Measurements from ENCODE around the gene SLC25A36. TPM values are rescaled to one million over a fixed set of nuclear protein-coding genes. Genes with fewer than 3 reads are reported as not detected.

The SLC25A36 gene
- polyA plus RNA-seq, 1 of the 3 experiments (the other 2 are of a cell fraction): 23.3 TPM

- Histone ChIP-seq H2AFZ (ENCODE audit: low read depth) (no peak overlapping the region), H3K9me3 (no peaks in the 10 kb centered on the region), H3K27ac (ENCODE audit: low read depth in 2 of 2, low read length in 1 of 2) (no peak overlapping the region), H3K4me3 (ENCODE audit: low read depth in 2 of 2, low read length in 1 of 2) (no peak overlapping the region), H3K4me2 (no peak overlapping the region), H3K9ac (no peak overlapping the region), H3K4me1 (ENCODE audit: control insufficient read depth in 1 of 2, insufficient read depth in 2 of 2, low read depth in 1 of 2, low read length in 1 of 2) (no peaks in the 10 kb centered on the region; a peak in 1 of 4 replicates), H3K79me2 (ENCODE audit: insufficient read depth) (no peaks in the 10 kb centered on the region), H3K36me3 (replicated peaks in 1 of 2; ENCODE audit: control insufficient read depth in 1 of 2, insufficient read depth in 2 of 2, low read length in 1 of 2) (no peaks in the 10 kb centered on the region), H3F3A (replicated peaks; ENCODE audit: insufficient read depth) (no peaks in the 10 kb centered on the region), H3K9me2 (no peaks in the 10 kb centered on the region), H3K27me3 (ENCODE audit: insufficient read depth) (no peaks in the 10 kb centered on the region), H4K20me1 (ENCODE audit: insufficient read depth) (no peaks in the 10 kb centered on the region)
- 15% methylated on average over 4 of the region's 4 CpGs for WGBS (ENCODE audit: low lambda C conversion rate)
- DNase-seq: no peak
- TF ChIP-seq YY1 (IDR thresholded peaks at IDR 0.05; ENCODE audit: low read depth) (no peak), FOXJ3 (CRISPR knock-in tag; IDR thresholded peaks at IDR 0.05) (no peak), RCOR1 (IDR thresholded peaks at IDR 0.05; ENCODE audit: low read length) (no peak), CHD2 (IDR thresholded peaks at IDR 0.05; ENCODE audit: low read length, partially characterized antibody) (no peak), POLR2AphosphoS5 (IDR thresholded peaks at IDR 0.05; ENCODE audit: low read depth, low read length) (no peak), EZH2phosphoT487 (IDR thresholded peaks at IDR 0.05; ENCODE audit: borderline replicate concordance, low read depth) (no peak), RXRA (IDR thresholded peaks at IDR 0.05; ENCODE audit: borderline replicate concordance, low read depth) (no peak), IRF3 (IDR thresholded peaks at IDR 0.05; ENCODE audit: low read depth, low read length) (no peak), MXI1 (IDR thresholded peaks at IDR 0.05; ENCODE audit: low read depth, low read length) (no peak), TAF1 (IDR thresholded peaks at IDR 0.05; ENCODE audit: borderline replicate concordance, low read depth, low read length) (no peak), NRF1 (IDR thresholded peaks at IDR 0.05; ENCODE audit: low read depth, low read length) (no peak), SIN3A (IDR thresholded peaks at IDR 0.05; ENCODE audit: borderline replicate concordance, low read depth, low read length) (no peak), FOSL2 (IDR thresholded peaks at IDR 0.05; ENCODE audit: borderline replicate concordance, low read depth) (no peak), MEF2A (IDR thresholded peaks at IDR 0.05; ENCODE audit: borderline replicate concordance, low read depth) (no peak), SMC3 (IDR thresholded peaks at IDR 0.05; ENCODE audit: low read depth, low read length) (no peak), GATA2 (CRISPR knock-in tag; IDR thresholded peaks at IDR 0.05) (no peak), JUND (IDR thresholded peaks at IDR 0.05) (no peak), RAD21 (IDR thresholded peaks at IDR 0.05; ENCODE audit: low read length) (no peak), ZBTB33 (IDR thresholded peaks at IDR 0.05; ENCODE audit: borderline replicate concordance, low read depth) (no peak)
- POLR2A ChIA-PET: no interaction called here
- CTCF ChIA-PET: interaction anchor here (0.9 to 9.8 kb wide), 36 partner anchors 11 to 262 kb away, joined by 3 to 107 read pairs (median 7); partner anchors contain the start of genes PXYLP1 and SPSB4
Observed at GRCh38 chr3:141011997-141012262, 70.3 kb downstream of the SLC25A36 start.

Measured in SK-N-SH (cell line).